Smooth muscle cell (in vitro differentiated cells): Measurements from ENCODE around the gene MAT2B. TPM values are rescaled to one million over a fixed set of nuclear protein-coding genes. Genes with fewer than 3 reads are reported as not detected.

Source experiments
- DNase-seq: peaks from one replicate; lab custom pipeline; 2025; ENCODE audit not compliant: unreplicated experiment; lab: John Stamatoyannopoulos, UW
- H2AFZ ChIP-seq: fragments of 200-600 bp; sonication (generic); 2 replicates; pipeline ENCODE4 v1.6.0; 2016; ENCODE audit warnings: antibody characterized with exemption, low read depth, mild to moderate bottlenecking
- H3F3A ChIP-seq: fragments of 200-600 bp; sonication (generic); 2 replicates; pipeline ENCODE4 v1.6.0; 2017; ENCODE audit warnings: antibody characterized with exemption, low read depth
- H3K27ac ChIP-seq: fragments of 200-600 bp; sonication (generic); 2 replicates; pipeline ENCODE4 v1.5.1; 2016; ENCODE audit warnings: low read depth, mild to moderate bottlenecking
- H3K27me3 ChIP-seq: fragments of 200-600 bp; sonication (generic); 2 replicates; pipeline ENCODE4 v1.6.1; 2016; ENCODE audit warnings: low read depth, mild to moderate bottlenecking
- H3K36me3 ChIP-seq: fragments of 200-600 bp; sonication (generic); 2 replicates; pipeline ENCODE4 v1.5.1; 2016; ENCODE audit warnings: low read depth
- H3K4me1 ChIP-seq: fragments of 200-600 bp; sonication (generic); 2 replicates; pipeline ENCODE4 v1.5.1; 2016; ENCODE audit warnings: low read depth
- H3K4me2 ChIP-seq: fragments of 200-600 bp; sonication (generic); 2 replicates; pipeline ENCODE4 v1.6.0; 2016; ENCODE audit warnings: mild to moderate bottlenecking
- H3K4me3 ChIP-seq: fragments of 200-600 bp; sonication (generic); 2 replicates; pipeline ENCODE4 v1.5.1; 2016; ENCODE audit warnings: mild to moderate bottlenecking
- H3K79me2 ChIP-seq: fragments of 200-600 bp; sonication (generic); 2 replicates; pipeline ENCODE4 v1.6.0; 2016; ENCODE audit warnings: low read depth, mild to moderate bottlenecking
- H3K9ac ChIP-seq: fragments of 200-600 bp; sonication (generic); 2 replicates; pipeline ENCODE4 v1.6.0; 2016; ENCODE audit warnings: low read depth
- H3K9me3 ChIP-seq: fragments of 200-600 bp; sonication (generic); replicated peaks from 2 replicates; pipeline ENCODE4 v1.5.1; 2016; ENCODE audit warnings: low read depth
- H4K20me1 ChIP-seq: fragments of 200-600 bp; sonication (generic); 2 replicates; pipeline ENCODE4 v1.6.0; 2016; ENCODE audit warnings: low read depth
- WGBS: methylation state at CpG from one replicate; pipeline ENCODE4 v1.1.7; 2016; ENCODE audit warnings: low lambda C conversion rate; 5-methylcytosine and 5-hydroxymethylcytosine counted together
- polyA plus RNA-seq: library from polyadenylated mRNA; unstranded; fragments of >200 nt; fragmentation: Nextera tagmentation; extraction: Ambion mirVana; gene quantifications from 2 replicates; pipeline ENCODE4 v1.2.1, GENCODE V29; 2016
- total RNA-seq: library from RNA; depleted of rRNA; stranded (reverse); fragments of >200 nt; gene quantifications from 2 replicates; pipeline ENCODE4 v1.2.3, GENCODE V29; 2014
- TF ChIP-seq, protein P1 (sequence below): fragments of 200-600 bp; sonication (generic); IDR thresholded peaks from 2 replicates; pipeline ENCODE4 v1.5.1; 2017; ENCODE audit warnings: borderline replicate concordance, mild to moderate bottlenecking, antibody characterized with exemption; ENCODE audit not compliant: insufficient read depth, poor library complexity, severe bottlenecking

The MAT2B gene
- total and polyA plus RNA-seq, 2 experiments from 2014 or later: 41.0 to 63.2 TPM

DNA sequence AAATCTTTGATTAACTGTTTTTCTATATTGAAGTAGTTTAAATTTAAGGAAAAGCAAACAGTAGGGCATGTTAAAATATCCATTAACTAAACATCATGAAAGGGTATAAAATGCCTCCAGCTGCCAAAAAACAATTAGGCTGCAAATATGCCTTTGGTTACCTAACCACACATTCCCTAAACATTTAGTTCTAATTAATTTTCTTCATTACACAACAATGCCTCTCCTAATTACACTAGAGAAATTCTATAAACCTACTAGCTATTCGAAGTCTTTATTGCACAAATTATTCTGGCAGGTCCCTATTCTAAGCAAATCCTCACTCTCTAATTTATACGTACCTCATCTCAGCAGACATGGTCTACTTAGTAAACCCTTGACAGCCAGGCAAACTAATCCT is 37.4 kb downstream of the MAT2B start:
- no peak overlapping the region for H3K27ac ChIP-seq
- no peaks in the 10 kb centered on the region for H4K20me1 ChIP-seq
- no peak overlapping the region for H3K9ac ChIP-seq
- H3K9me3 ChIP-seq: no peaks in the 10 kb centered on the region
- DNase-seq: no peak
- H3K79me2 ChIP-seq: no peaks in the 10 kb centered on the region
- no peaks in the 10 kb centered on the region for H3F3A ChIP-seq
- H3K4me1 ChIP-seq: no peaks in the 10 kb centered on the region
- no peak overlapping the region for H3K4me3 ChIP-seq
- no peak overlapping the region for H2AFZ ChIP-seq
- no peak overlapping the region for H3K4me2 ChIP-seq
- no peaks in the 10 kb centered on the region for H3K27me3 ChIP-seq
- no peaks in the 10 kb centered on the region for H3K36me3 ChIP-seq
- 90% methylated on average over 2 of the region's 2 CpGs for WGBS
- TF ChIP-seq, protein P1, sequence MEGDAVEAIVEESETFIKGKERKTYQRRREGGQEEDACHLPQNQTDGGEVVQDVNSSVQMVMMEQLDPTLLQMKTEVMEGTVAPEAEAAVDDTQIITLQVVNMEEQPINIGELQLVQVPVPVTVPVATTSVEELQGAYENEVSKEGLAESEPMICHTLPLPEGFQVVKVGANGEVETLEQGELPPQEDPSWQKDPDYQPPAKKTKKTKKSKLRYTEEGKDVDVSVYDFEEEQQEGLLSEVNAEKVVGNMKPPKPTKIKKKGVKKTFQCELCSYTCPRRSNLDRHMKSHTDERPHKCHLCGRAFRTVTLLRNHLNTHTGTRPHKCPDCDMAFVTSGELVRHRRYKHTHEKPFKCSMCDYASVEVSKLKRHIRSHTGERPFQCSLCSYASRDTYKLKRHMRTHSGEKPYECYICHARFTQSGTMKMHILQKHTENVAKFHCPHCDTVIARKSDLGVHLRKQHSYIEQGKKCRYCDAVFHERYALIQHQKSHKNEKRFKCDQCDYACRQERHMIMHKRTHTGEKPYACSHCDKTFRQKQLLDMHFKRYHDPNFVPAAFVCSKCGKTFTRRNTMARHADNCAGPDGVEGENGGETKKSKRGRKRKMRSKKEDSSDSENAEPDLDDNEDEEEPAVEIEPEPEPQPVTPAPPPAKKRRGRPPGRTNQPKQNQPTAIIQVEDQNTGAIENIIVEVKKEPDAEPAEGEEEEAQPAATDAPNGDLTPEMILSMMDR: no peak

DNA sequence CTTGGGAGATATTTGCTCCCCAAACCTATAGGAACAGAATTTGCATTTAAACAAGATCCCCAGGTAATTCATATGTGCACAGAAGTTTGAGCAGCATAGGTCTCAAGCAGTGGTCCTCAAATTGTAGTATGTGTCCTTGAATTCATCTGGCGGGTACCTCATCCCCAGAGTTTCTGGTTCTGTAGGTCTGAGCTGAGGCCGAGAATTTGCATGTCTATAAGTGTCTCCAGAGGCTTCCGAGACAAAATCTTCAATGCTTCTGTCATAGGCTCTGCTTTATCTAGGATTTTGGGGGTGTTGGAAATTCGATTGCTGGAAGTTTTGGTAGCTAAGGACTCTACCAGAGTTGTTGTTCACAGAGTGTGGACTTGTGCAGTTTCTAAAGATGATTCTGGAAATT is 38.6 kb downstream of the MAT2B start:
- Histone ChIP-seq H3K9me3 (no peaks in the 10 kb centered on the region), H3K4me1 (no peaks in the 10 kb centered on the region), H3K9ac (no peak overlapping the region), H4K20me1 (no peaks in the 10 kb centered on the region), H3K36me3 (no peaks in the 10 kb centered on the region), H3K79me2 (no peaks in the 10 kb centered on the region), H3K27ac (no peak overlapping the region), H3F3A (no peaks in the 10 kb centered on the region), H3K4me3 (no peak overlapping the region), H3K4me2 (no peak overlapping the region), H3K27me3 (no peaks in the 10 kb centered on the region), H2AFZ (no peak overlapping the region)
- DNase-seq: no peak
- TF ChIP-seq, protein P1: no peak
- 73% methylated on average over 4 of the region's 4 CpGs for WGBS

DNA sequence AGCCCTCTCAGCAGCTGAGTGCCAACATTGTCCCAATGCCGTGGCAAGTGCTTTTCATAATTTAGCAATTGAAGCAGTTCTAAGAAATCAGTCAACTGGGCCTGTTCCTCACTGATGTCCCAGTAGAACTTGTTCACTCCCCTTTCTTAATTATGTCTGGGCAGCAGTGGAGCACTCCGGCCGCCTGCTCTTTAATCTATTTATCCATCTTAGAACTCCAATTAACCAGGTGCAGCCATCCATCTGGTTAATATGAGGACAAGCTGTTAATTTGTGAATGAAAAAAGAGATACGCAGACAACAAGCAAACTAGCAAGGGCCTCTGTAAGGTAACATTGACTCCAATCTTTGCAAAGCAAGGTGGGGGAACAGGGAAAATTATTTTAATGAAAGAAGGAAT is 39.4 kb downstream of the MAT2B start:
- peaks cover 7% of the 10 kb centered on the region for H3K27me3 ChIP-seq
- no peaks in the 10 kb centered on the region for H3K79me2 ChIP-seq
- 91% methylated on average over 4 of the region's 4 CpGs for WGBS
- H3K4me2 ChIP-seq: no peak overlapping the region
- H3K4me3 ChIP-seq: no peak overlapping the region
- H3K4me1 ChIP-seq: no peaks in the 10 kb centered on the region
- no peak overlapping the region for H3K27ac ChIP-seq
- no peaks in the 10 kb centered on the region for H4K20me1 ChIP-seq
- no peaks in the 10 kb centered on the region for H3F3A ChIP-seq
- TF ChIP-seq, protein P1: no peak
- no peak overlapping the region for H2AFZ ChIP-seq
- DNase-seq: no peak
- no peak overlapping the region for H3K9ac ChIP-seq
- no peaks in the 10 kb centered on the region for H3K36me3 ChIP-seq
- no peaks in the 10 kb centered on the region for H3K9me3 ChIP-seq

DNA sequence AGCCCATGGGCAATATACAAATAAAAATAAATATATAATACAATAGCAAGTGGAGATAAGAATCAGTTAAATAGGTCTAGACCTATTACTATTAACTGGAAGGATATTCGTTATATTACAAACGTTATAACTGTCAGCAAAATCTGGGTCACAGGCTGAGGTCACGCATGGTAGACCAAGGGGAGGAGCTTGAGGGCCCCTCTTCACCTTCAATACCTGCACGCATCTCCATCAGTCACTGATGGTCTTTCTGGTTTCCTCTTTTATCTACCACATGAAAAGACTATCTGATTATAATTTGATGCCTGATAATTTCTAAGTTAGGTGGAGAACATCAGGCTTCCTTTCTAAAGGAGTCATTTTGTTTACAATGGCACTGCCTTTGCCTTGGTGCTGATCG is 43.2 kb downstream of the MAT2B start:
- Histone ChIP-seq H3K4me2 (no peak overlapping the region), H3K79me2 (no peaks in the 10 kb centered on the region), H3K9ac (no peak overlapping the region), H2AFZ (no peak overlapping the region), H3K4me1 (no peaks in the 10 kb centered on the region), H3K9me3 (no peaks in the 10 kb centered on the region), H3K36me3 (no peaks in the 10 kb centered on the region), H3K27me3 (peaks cover 12% of the 10 kb centered on the region), H3K4me3 (no peak overlapping the region), H3K27ac (no peak overlapping the region), H3F3A (no peaks in the 10 kb centered on the region), H4K20me1 (no peaks in the 10 kb centered on the region)
- no peak for DNase-seq
- TF ChIP-seq, protein P1: no peak
- WGBS: 92% methylated on average over 5 of the region's 5 CpGs
